Activated CD4-positive, alpha-beta T cell treated with anti-CD3 and anti-CD28 coated beads for 24 hours (primary cell): ENCODE measurements around the gene GRK3.

Source experiments
- DNase-seq, 2 donors: peaks; one replicate each; pipeline ENCODE4 v3.0.0-alpha.2; 2020; ENCODE audit warnings: low read depth in 2 of 2

Gene GRK3

DNA sequence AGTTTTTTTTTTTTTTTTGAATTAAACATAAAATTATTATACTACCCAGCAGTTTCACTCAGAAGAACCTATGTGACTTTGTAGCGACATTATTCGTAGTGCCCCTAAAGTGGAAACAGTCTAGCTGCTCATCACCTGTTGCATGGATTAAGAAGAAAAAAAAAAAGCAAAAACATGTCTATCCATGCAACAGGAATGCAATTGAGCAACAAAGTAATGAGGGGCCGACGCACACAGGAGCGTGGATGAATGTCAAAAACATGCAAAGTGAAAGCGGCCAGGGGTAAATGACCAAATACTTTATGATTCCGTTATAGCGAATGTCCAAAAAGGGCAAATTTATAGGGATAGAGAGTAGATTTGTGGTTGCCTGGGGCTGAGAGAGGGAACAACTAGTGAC is 193.8 kb downstream of the GRK3 start:
- no peak for DNase-seq

- DNase-seq: no peak
These were observed 195.4 kb downstream of the GRK3 start for GRCh38 chr22:25759825-25760231.

DNA sequence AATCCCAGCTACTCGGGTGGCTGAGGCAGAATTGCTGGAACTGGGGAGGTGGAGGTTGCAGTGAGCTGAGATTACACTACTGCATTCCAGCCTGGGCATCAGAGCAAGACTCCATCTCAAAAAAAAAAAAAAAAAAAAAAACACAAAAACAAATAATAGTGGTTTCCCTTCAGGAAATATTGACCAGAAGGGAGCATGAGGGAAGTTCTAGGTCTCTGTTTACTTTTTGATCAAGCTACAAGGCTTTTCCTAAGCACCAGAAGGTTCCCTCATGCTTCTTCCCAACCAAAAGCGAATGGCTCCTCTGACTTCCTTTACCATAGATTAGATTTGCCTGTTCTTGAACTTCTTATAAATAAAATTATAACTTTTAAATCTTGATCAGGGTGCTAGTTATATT is 195.8 kb downstream of the GRK3 start:
- DNase-seq: no peak

DNA sequence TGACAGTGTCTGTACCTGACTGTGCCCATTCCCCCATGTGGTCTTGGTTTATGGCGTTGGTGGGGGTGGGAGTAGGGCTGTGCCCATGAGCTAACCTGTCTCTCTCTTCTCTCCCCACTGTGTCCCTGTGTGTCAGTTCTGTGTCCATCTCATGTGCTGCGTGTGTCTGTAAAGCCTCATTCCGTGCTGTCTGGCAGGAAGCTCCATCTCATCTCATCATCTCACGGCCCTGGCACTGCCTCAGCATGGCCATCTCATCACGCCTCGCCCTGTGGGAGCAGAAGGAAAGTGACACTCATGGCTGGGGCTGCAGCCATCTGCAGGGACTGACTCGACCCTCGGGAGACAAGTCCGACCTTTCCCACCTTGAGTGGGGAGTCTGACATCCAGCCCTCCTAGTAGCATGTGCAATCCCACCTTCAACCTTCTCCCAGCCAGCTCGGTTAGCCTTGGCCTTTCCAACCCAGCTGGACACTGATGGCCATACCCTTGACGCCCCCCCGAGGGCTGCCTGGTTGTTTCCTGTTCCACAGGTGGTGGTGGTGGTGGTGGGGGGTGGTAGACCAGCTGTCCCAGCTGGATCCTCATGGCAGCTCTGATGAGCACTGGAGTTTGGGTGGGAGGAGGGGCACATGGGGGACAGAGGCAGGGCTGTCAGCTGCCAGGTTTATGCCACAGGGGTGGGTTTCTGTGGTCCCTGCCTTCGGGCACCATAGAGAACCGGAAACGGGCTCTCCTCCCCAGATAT is 196.5 kb downstream of the GRK3 start:
- no peak for DNase-seq

DNA sequence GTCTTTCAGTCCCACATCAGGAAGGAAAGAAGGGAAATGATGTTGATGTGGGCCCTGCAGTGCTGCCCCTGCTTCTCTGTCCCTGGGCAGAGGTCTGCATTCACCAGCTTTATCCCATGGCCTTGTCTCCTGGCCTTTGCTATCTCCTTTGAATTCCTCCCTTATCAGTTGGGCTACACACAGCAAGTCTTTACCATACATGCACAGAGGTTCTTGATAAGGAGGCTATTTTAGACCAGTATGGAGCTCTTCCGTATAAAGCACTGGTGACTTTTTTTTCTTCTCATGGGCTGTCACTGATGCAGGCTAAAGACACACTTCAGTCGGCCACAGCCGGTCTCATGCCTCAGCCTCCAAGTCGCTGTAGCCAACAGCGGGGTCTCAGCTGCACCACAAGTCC is 197.7 kb downstream of the GRK3 start:
- no peak for DNase-seq

DNA sequence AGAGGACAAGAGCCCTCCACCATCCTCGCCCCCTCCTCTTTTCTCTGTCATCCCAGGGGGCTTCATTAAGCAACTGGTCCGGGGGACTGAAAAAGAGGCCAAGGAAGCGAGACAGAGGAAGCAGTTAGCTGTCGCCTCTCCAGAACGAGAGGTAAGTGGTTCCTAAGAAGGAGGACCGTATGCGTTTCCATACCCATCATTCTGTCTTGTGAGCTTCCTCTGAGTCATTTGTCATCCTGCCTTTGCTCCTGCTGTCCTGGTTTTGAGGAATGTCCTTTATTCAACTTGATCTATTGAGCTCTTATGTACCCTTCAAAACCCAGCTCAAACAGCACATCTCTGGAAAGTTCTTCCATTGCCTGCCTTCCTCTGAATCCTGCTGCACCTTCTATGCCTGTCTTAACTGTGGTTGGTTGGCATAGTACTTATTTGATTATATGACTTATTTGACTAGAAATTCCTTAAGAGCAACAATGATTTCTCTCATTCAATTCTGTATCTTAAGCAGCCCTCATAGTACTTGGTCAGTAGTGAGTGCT is 198.8 kb downstream of the GRK3 start:
- DNase-seq: no peak

DNA sequence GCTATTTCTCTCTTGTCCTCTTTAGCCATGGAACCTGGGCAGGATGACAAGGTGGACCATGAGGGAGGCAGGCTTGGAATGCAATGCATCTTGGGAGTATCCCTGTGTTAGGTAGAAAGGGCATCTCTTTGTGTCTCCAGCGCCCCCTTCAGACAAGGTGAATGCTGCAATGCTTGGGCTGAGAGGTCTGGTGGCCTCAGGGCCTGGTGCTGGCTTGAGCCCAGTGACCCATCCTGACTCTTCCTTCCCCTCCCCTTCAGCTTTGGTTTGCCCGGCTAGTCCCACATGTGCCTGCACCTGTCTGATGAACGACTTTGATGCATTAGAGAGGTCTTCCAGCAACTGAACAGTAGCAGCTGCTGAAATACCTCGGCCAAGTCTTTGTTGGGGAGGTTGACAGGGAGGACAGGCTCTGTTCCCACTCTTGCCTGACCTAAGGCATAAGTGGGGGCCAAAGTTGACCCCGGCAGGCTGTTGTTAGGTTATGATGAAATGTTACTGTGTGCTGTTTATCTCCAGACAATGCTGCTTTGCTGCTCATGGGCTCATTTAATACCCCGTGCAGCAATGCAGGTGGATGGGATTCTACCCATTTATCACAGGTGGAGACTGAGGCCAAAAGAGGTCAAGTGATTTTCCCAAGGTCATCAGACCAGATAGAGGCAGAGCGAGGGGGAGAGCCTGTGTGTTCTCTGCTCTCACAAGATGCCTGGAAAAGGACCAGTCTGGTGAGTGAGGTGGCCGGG is 200.0 kb downstream of the GRK3 start:
- no peak for DNase-seq

DNA sequence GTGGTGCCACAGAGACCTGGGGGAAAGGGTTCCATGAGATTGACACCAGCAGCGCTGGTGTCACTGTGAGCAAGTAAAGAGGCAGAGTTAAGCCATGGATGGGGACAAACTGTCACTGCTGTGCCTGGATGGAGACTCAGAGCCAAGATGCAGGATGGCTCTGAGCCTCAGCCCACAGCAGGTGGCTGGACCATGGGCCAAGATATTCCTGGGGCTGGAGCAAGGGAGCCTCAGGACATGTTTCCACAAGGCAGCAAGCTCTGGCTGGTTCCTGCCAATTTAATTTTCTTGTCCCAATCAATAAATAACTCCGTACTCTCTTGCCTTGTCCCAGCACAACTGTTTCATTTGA is 200.5 kb downstream of the GRK3 start:
- no peak for DNase-seq

- DNase-seq: no peak
These were observed 201.3 kb downstream of the GRK3 start for GRCh38 chr22:25765801-25766200.

- no peak for DNase-seq
These were observed 201.9 kb downstream of the GRK3 start for GRCh38 chr22:25766418-25766817.

- no peak for DNase-seq
These were observed 205.9 kb downstream of the GRK3 start for GRCh38 chr22:25770333-25770732.

GRCh38 chr22:25772288-25772687 is 207.8 kb downstream of the GRK3 start:
- no peak for DNase-seq

- DNase-seq: no peak
These were observed 210.1 kb downstream of the GRK3 start for GRCh38 chr22:25774575-25775026.

DNA sequence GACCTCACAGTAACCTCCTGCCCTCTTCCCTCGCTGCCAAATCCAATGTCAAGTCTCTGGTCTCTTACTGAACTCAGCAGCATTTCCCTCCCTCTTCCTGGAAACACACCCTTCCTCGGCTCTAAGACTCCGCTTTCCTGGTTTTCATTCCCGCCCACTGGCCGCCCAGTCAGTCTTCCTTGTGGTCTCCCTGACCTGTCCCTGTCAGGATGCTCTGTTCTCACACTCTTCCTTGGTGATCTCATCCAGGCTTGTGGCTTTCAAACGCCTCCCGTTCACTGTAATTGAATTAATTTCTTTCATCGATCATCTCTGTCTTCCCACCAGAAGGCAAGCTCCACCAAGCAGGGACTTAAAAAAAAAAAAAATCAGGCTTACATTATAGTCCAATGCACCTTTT is 211.1 kb downstream of the GRK3 start:
- no peak for DNase-seq

DNA sequence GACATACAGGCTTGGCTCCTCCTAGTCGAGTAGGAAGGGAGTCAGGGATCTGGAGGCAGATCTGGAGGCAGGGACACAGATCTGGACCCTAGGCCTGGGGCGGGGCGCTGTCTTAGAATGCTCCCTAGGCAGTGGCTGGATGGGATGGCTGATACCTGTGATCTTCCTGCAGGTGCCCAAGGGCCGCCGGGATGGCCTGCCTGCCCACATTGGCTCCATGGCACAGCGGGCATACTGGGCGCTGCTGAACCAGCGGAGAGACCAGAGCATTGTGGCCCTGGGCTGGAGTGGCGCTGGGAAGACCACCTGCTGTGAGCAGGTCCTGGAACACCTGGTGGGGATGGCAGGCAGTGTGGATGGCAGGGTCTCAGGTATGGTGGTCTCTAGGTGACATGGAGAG is 212.9 kb downstream of the GRK3 start:
- DNase-seq: no peak

DNA sequence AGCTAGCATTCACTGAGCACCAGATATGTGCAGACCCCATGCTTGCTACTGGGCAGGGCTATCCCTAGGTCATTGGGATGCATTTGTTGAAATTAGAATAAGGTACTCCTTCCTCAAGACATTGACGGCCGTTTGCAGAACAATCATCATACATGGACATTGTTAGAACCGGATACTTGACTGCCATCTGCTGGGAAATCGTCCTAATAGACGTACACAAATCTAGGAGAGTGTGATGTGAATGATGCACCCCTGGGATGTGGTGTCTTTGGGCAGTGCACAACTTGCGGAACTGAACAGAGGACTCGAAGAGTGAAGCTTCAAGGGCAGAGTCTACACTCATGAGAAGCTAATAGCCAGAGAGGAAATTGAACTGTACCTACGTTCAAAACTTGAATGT is 213.4 kb downstream of the GRK3 start:
- DNase-seq: no peak
